Ectodermal cell (in vitro differentiated cells): ENCODE data around the gene SUPT5H.

Experiments
- H3K27ac ChIP-seq: 2 replicates; pipeline ENCODE4 v1.7.0; 2013; ENCODE audit warnings: mild to moderate bottlenecking, low read depth, low read length; ENCODE audit not compliant: insufficient read depth, poor library complexity, severe bottlenecking
- H3K27me3 ChIP-seq: 2 replicates; pipeline ENCODE4 v1.7.0; 2013; ENCODE audit warnings: mild to moderate bottlenecking, low read length; ENCODE audit not compliant: insufficient read depth, control insufficient read depth, poor library complexity, severe bottlenecking
- H3K36me3 ChIP-seq: one replicate; pipeline ENCODE4 v1.7.0; 2013; ENCODE audit warnings: low read length; ENCODE audit not compliant: control insufficient read depth, insufficient read depth
- H3K4me1 ChIP-seq: one replicate; pipeline ENCODE4 v1.7.0; 2013; ENCODE audit warnings: low read length; ENCODE audit not compliant: control insufficient read depth, insufficient read depth
- H3K4me3 ChIP-seq: 2 replicates; pipeline ENCODE4 v1.7.0; 2013; ENCODE audit warnings: low read depth, low read length, control low read depth; ENCODE audit not compliant: insufficient read depth
- H3K9me3 ChIP-seq: 2 replicates; pipeline ENCODE4 v1.7.0; 2013; ENCODE audit warnings: mild to moderate bottlenecking, low read length, moderate library complexity; ENCODE audit not compliant: control insufficient read depth
- WGBS, 2 experiments: methylation state at CpG; one replicate each; pipeline ENCODE4 v1.1.7; 2013; ENCODE audit warnings: missing lambda C conversion rate in 2 of 2; 5-methylcytosine and 5-hydroxymethylcytosine counted together

The SUPT5H gene

DNA sequence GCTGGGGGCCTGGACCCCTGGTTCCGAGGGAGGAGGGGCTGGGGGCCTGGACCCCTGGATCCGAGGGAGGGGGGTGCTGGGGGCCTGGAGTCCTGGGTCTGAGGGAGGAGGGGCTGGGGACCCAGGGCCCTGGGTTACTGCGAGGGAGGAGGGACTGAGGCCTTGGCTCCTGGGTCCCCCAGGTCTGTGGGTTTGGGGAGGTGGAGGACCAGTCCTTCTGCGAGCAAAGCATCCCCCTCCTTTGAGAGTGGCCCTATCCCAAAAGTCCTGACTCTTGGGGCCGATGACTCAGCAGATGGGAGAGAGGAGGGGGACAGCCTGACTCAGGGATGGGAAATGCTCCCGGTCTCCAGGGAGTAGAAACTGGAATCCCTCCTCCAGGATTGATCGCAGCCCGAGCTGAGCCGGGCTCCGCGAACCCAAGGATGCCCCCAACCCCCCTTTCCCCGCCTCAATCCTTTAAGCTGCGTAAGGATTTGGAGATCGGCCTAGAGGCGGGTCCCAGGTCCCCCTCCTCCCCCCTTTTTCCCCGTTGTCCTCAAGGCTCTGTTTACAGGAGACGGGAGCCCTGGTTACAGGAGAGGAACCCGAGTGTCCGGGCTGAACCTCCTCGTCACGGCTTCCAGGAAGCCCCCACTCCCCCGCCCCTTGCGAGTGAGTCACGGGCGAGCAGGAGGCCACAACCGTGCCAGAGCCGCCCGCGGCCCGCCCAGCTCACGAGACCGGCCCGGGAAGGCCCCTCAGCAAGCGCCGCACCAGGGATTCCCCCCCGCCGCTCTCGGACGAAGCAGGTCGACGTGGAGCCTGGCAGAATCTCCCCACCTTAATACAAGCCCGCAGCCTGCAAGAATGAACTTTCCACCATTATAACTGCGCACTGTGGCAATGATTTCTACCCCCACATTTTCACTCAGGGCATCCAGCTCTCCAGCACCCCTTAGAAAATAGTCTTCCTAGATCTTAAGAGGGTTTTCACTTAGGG, 41.8 kb upstream of the SUPT5H start:
- 2% methylated on average over 43 of the region's 43 CpGs for WGBS, 2 experiments

DNA sequence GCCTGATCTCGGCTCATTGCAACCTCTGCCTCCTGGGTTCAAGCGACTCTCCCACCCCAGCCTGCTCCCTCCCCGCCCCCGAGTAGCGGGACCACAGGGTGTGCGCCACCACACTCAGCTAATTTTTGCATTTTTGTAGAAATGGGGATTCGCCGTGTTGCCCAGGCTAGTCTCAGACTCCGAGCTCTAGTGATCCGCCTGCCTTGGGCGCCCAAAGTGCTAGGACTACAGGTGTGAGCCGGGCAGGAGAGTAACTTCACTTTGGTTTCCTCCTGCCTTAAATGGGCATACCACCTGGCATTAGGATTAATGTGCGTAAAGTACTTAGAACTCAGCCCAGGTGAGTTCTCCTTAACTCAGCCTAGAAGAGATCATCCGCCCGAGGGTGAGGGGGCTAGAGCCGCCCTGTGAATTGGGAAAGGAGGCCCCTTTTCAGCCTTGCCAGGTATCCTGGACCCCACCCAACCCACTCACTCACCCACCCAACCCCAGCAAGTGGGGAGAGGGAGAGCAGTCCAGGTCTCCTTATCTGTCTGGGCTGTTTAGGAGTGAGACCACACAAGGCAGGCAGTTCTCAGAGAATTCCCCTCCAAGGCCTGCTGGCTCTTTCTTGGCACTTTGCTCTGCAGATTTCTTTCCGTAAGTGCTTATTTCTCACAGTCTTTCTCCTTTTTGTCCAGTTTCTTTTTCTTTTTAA, 40.0 kb upstream of the SUPT5H start:
- Histone ChIP-seq H3K27me3 (peaks cover 13% of the 10 kb centered on the region), H3K4me3 (no peak overlapping the region), H3K4me1 (peaks cover 29% of the 10 kb centered on the region), H3K27ac (no peak overlapping the region), H3K36me3 (no peaks in the 10 kb centered on the region), H3K9me3 (no peaks in the 10 kb centered on the region)
- 90 to 91% methylated on average over 17 of the region's 17 CpGs for WGBS, 2 experiments

More for the DNA sequence above, 41.8 kb upstream of the SUPT5H start:
- Histone ChIP-seq H3K4me3 (peak overlapping the region; percentile 48), H3K27ac (peak overlapping the region; percentile 98), H3K4me1 (peaks cover 26% of the 10 kb centered on the region), H3K36me3 (no peaks in the 10 kb centered on the region), H3K9me3 (no peaks in the 10 kb centered on the region), H3K27me3 (peaks cover 13% of the 10 kb centered on the region)

DNA sequence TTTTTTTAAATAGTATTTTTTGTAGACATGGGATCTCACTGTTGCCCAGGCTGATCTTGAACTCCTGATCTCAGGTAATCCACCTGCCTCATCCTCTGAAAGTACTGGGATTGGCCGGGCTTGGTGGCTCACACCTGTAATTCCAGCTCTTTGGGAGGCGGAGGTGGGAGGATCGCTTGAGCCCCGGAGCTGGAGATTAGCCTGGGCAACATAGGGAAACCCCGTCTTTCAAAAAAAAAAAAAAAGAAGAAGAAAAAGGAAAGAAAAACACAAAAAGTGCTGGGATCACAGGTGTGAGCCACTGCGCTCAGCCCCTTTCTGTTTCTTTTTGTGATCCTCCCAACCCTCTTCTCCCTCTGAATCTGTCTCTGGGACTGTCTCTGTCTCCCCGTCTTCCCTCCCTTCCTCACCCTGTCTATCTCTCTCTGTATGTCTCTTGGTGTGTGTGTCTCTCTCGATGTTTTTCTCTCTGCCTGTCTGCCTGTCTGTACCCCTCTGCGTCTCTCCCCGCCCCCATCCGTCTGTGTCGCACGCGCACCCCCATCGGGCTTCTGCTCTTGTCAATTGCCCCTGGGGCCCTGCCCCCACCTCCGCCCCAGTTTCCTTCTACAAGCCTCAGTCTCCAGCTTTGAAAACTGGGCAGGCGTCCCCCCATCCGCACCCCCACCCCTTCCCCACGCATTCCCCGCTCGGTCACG, 39.3 kb upstream of the SUPT5H start:
- Histone ChIP-seq H3K27ac (no peak overlapping the region), H3K27me3 (peaks cover 13% of the 10 kb centered on the region), H3K9me3 (no peaks in the 10 kb centered on the region), H3K36me3 (no peaks in the 10 kb centered on the region), H3K4me3 (peak overlapping the region; percentile 56), H3K4me1 (peaks cover 36% of the 10 kb centered on the region)
- WGBS, 2 experiments: 19% methylated on average over 22 of the region's 22 CpGs

DNA sequence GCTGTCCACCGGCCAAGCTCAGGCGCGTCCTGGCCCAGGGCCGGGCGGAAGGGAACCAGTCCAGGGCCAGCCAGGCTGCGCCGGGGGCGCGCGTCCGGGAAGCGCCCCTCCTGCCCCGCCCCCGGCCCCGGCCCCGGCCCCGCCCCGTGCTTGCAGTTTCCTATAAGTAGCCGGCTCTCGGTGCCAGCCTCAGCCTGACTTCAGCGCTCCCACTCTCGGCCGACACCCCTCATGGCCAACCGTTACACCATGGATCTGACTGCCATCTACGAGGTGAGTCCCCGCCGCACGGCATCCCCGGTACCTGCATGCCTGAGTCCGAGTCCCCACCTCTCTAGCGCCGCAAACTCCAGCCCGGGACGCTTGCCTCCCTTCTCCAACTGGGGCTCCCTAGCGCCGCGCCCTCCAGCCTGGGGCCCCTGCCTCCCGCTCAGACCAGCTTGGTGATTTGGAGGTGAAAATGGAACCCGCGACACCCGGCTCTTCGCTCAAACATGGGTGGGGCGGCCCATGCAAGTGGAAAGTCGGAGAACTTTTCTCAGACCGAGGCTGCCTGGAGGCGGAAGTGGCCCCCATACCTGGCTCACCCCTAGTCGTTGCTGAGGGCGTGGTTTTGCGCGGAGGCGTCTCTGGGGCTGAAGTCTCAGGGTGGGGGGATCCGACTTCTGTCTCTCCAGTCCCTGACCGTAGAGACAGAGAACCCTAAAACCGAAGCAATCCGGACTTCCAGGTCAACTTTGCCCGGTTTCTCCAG, 38.5 kb upstream of the SUPT5H start, which contains the start of gene ZFP36:
ZFP36 (plus strand) TSS at position 192 of the 754 bp plus-strand sequence; CDS start at position 250, 58 bp downstream.
- H3K27me3 ChIP-seq: peaks cover 13% of the 10 kb centered on the region
- 0 to 1% methylated on average over 56 of the region's 56 CpGs for WGBS, 2 experiments
- no peak within 1 kb of the TSS for H3K27ac ChIP-seq

DNA sequence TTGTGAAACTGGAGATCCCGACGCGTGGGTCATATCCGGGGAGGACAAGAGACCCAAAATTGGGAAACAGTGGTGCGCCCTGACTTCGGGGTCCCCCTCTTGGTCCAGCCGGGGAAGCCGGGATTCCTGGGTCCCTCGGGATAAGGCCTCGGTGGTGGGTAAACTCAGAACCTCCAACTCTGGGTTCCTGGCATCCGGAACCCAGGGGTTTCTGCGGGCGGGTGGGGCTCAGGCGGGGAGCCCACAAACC, 38.0 kb upstream of the SUPT5H start:
- peak overlapping the region; percentile 56 for H3K4me3 ChIP-seq
- WGBS, 2 experiments: 22% methylated on average over 14 of the region's 14 CpGs

More for the DNA sequence above, 38.5 kb upstream of the SUPT5H start, which contains the start of gene ZFP36:
- H3K4me1 ChIP-seq: peaks cover 39% of the 10 kb centered on the region
- H3K9me3 ChIP-seq: no peaks in the 10 kb centered on the region
- no peaks in the 10 kb centered on the region for H3K36me3 ChIP-seq
- H3K4me3 ChIP-seq: peak within 1 kb of the TSS; percentile 56

DNA sequence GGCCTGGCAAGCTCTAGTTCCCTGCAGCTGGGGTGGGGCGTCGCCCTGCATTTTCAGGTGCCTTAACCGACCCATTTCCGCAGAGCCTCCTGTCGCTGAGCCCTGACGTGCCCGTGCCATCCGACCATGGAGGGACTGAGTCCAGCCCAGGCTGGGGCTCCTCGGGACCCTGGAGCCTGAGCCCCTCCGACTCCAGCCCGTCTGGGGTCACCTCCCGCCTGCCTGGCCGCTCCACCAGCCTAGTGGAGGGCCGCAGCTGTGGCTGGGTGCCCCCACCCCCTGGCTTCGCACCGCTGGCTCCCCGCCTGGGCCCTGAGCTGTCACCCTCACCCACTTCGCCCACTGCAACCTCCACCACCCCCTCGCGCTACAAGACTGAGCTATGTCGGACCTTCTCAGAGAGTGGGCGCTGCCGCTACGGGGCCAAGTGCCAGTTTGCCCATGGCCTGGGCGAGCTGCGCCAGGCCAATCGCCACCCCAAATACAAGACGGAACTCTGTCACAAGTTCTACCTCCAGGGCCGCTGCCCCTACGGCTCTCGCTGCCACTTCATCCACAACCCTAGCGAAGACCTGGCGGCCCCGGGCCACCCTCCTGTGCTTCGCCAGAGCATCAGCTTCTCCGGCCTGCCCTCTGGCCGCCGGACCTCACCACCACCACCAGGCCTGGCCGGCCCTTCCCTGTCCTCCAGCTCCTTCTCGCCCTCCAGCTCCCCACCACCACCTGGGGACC, 37.6 kb upstream of the SUPT5H start:
- H3K4me1 ChIP-seq: peaks cover 33% of the 10 kb centered on the region

More for the DNA sequence above, 38.0 kb upstream of the SUPT5H start:
- Histone ChIP-seq H3K27ac (no peak overlapping the region), H3K27me3 (peaks cover 13% of the 10 kb centered on the region), H3K36me3 (no peaks in the 10 kb centered on the region), H3K9me3 (no peaks in the 10 kb centered on the region), H3K4me1 (peaks cover 34% of the 10 kb centered on the region)

DNA sequence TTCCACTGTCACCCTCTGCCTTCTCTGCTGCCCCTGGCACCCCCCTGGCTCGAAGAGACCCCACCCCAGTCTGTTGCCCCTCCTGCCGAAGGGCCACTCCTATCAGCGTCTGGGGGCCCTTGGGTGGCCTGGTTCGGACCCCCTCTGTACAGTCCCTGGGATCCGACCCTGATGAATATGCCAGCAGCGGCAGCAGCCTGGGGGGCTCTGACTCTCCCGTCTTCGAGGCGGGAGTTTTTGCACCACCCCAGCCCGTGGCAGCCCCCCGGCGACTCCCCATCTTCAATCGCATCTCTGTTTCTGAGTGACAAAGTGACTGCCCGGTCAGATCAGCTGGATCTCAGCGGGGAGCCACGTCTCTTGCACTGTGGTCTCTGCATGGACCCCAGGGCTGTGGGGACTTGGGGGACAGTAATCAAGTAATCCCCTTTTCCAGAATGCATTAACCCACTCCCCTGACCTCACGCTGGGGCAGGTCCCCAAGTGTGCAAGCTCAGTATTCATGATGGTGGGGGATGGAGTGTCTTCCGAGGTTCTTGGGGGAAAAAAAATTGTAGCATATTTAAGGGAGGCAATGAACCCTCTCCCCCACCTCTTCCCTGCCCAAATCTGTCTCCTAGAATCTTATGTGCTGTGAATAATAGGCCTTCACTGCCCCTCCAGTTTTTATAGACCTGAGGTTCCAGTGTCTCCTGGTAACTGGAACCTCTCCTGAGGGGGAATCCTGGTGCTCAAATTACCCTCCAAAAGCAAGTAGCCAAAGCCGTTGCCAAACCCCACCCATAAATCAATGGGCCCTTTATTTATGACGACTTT, 36.8 kb upstream of the SUPT5H start:
- 84 to 89% methylated on average over 18 to 19 of the region's 20 CpGs for WGBS, 2 experiments
- Histone ChIP-seq H3K4me3 (no peak overlapping the region), H3K27me3 (peaks cover 13% of the 10 kb centered on the region), H3K4me1 (peaks cover 30% of the 10 kb centered on the region), H3K9me3 (no peaks in the 10 kb centered on the region), H3K27ac (no peak overlapping the region), H3K36me3 (no peaks in the 10 kb centered on the region)

More for the DNA sequence above, 37.6 kb upstream of the SUPT5H start:
- Histone ChIP-seq H3K9me3 (no peaks in the 10 kb centered on the region), H3K27me3 (peaks cover 13% of the 10 kb centered on the region), H3K27ac (no peak overlapping the region), H3K4me3 (peak overlapping the region; percentile 56), H3K36me3 (no peaks in the 10 kb centered on the region)
- 75 to 76% methylated on average over 40 of the region's 40 CpGs for WGBS, 2 experiments

DNA sequence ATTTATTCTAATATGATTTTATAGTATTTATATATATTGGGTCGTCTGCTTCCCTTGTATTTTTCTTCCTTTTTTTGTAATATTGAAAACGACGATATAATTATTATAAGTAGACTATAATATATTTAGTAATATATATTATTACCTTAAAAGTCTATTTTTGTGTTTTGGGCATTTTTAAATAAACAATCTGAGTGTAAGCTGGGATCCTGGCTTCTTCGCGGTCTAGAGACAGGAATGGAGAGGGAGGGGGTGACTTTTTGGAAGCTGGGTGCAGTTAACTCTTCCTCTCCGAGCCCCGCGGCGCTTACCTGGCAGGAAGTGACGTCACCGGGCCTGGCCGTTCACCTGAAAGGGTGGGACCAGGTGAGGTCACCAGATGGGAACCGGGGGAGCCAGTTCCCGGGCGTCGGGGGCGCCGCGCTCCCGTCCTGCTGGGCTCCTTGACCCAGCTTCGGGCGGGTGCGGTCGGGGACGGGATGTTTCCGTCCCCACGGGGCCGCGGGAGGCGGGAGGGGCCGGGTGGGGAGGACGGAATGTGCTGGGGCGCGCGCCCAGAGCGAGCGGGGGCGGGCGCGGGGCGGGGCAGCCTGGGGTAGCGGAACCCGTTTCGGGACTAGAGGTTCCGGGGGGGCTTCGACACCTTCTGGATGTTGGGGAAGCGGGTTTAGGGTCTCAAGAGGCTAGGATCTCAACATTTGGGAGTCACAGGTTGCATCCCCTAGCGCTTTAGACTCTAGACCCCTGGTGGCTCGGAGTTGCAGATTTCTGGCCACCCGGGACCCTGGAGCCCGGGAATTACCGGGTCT, 36.0 kb upstream of the SUPT5H start:
- 1% methylated on average over 49 of the region's 52 CpGs for WGBS, 2 experiments
- no peak overlapping the region for H3K27ac ChIP-seq

More for the DNA sequence above, 36.0 kb upstream of the SUPT5H start:
- Histone ChIP-seq H3K4me3 (peak overlapping the region; percentile 48), H3K4me1 (peaks cover 32% of the 10 kb centered on the region), H3K9me3 (no peaks in the 10 kb centered on the region), H3K36me3 (peaks cover under 1% of the 10 kb centered on the region), H3K27me3 (peaks cover 13% of the 10 kb centered on the region)
